SJSA1 (cell line): ENCODE measurements around the gene LPP. TPM values are rescaled to one million over a fixed set of nuclear protein-coding genes. Genes with fewer than 3 reads are reported as not detected.
A peak's percentile ranks its signal among the peaks of the same experiment; 100 is the strongest.

Experiments
- DNase-seq, 2 experiments: peaks; one replicate each; pipeline ENCODE4 v3.0.0-alpha.2; 2015 to 2020; ENCODE audit warnings: low spot score in 2 of 2, low read depth in 1 of 2
- H3K27ac ChIP-seq: fragments of 250-450 bp; sonication (Bioruptor Pico); 2 replicates; pipeline ENCODE4 v1.5.1; 2020; ENCODE audit warnings: mild to moderate bottlenecking, moderate library complexity
- H3K27me3 ChIP-seq: fragments of 250-450 bp; sonication (Bioruptor Pico); replicated peaks from 2 replicates; pipeline ENCODE4 v1.5.1; 2020; ENCODE audit warnings: mild to moderate bottlenecking, moderate library complexity
- H3K36me3 ChIP-seq: fragments of 250-450 bp; sonication (Bioruptor Pico); 2 replicates; pipeline ENCODE4 v1.5.1; 2020; ENCODE audit warnings: mild to moderate bottlenecking
- H3K4me1 ChIP-seq: fragments of 250-450 bp; sonication (Bioruptor Pico); replicated peaks from 2 replicates; pipeline ENCODE4 v1.6.1; 2021; ENCODE audit warnings: mild to moderate bottlenecking
- H3K4me3 ChIP-seq: fragments of 250-450 bp; sonication (Bioruptor Pico); 2 replicates; pipeline ENCODE4 v1.5.1; 2020; ENCODE audit warnings: mild to moderate bottlenecking
- H3K9me3 ChIP-seq: fragments of 250-450 bp; sonication (Bioruptor Pico); replicated peaks from 2 replicates; pipeline ENCODE4 v1.5.1; 2020; ENCODE audit warnings: mild to moderate bottlenecking
- total RNA-seq: library from RNA; depleted of rRNA; stranded (reverse); fragments of >200 nt; shearing (Covaris generic); gene quantifications from 2 replicates; pipeline ENCODE4 v1.2.3, GENCODE V29; 2014

LPP gene
- total RNA-seq, 1 experiment from 2014 or later, result 132 TPM

DNA sequence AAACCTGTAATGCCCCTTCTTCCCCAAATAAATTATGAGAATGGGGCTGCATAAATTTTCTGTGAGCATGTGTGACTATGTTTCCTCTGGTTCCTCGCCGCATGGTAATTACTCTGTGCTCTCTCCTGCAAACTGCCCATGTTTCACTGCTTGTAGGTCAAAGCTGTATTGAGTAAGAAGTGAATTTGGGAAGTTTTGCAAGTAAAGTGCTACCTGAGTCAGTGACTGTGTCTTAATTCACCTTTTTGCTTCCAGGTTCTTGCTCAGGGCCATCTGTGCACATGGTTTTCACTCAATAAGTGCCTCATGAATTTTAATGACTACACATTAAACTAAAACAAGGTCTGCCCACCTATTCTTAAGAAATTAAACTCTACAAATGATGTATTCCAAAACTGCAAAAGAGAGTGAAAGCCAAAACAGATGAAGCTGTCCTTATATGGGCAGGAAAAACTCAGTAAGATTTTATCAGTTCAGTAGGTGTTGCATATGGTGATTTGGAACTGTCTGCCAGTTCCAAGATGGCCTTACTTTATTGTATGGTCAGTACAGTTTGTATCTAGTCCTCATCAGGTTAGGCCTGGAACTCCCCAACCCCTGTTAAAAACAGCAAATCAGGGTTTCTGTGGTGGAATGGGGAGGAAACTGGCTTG is 100.0 kb downstream of the LPP start:
- Histone ChIP-seq H3K4me1 (peaks cover 24% of the 10 kb centered on the region), H3K36me3 (peaks cover 50% of the 10 kb centered on the region), H3K9me3 (no peaks in the 10 kb centered on the region), H3K27me3 (no peaks in the 10 kb centered on the region), H3K27ac (no peak overlapping the region), H3K4me3 (no peak overlapping the region)
- no peak for DNase-seq

DNA sequence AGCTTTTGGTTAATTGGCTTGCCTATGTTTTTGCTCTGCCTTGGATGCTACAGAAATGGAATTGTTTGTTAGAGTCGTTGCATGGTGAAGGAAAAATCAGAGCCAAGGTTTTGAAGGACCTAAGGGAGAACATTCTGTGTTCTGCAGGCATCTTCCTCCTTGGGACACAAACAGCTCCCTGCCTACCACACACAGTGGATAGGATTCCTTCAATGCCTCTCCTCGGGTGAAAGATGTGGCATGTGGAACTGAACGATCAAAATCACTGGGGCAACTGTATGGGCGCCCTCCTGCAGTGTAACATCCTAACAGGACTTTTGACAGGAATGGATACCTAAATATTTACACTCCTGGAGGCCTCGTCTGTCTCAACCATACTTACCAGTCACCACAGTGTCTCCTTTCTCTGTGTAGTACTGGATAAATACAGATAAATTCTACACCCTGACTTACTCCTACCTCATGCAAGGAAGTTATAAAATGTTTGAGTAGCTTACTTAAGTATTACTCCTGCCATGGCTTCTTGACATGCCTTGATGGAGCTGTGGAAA is 100.6 kb downstream of the LPP start:
- H3K4me3 ChIP-seq, result no peak overlapping the region
- no peaks in the 10 kb centered on the region for H3K27me3 ChIP-seq
- H3K9me3 ChIP-seq, result no peaks in the 10 kb centered on the region
- H3K27ac ChIP-seq, result no peak overlapping the region
- H3K36me3 ChIP-seq, result peaks cover 52% of the 10 kb centered on the region
- no peak for DNase-seq
- H3K4me1 ChIP-seq, result peaks cover 29% of the 10 kb centered on the region

DNA sequence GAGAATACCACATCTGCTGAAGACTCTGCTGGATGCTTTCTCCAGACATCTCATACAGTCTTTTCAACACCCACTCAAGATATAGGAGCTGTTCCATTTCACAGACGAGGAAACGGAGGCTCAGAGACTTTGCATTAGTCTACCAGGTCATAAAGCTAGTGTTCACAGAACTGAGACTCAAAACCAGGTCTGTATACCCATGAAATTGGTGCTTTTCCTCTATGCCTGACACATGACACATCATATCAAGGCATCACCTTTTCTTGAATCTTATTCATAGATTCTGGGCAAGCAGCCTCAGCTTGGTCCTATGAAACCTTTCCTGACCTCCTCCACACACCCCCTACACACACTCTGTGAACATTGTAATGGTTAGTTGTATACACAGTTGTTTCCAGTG is 101.2 kb downstream of the LPP start:
- Histone ChIP-seq H3K27ac (no peak overlapping the region), H3K36me3 (peaks cover 50% of the 10 kb centered on the region), H3K4me3 (no peak overlapping the region), H3K27me3 (no peaks in the 10 kb centered on the region), H3K9me3 (no peaks in the 10 kb centered on the region), H3K4me1 (peaks cover 33% of the 10 kb centered on the region)
- no peak for DNase-seq

DNA sequence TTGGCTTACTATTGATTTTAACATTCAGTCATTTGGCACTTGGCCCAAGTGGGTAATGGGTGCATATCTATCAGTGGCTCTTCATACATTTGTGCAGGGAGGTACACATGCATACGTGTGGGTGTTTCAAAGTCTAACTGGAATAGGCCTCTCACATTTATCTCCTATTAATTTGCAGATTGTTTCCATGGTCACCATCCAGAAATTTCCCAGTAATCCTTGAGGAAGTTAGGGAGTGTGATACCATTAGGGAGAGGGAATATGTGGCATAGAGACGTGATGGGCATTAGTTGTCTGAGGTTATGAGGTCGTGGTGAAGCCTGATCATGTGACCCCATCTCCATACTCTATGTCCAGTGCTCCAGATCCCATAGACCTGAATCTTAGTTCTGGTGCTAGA is 102.8 kb downstream of the LPP start:
- Histone ChIP-seq H3K4me3 (no peak overlapping the region), H3K27me3 (no peaks in the 10 kb centered on the region), H3K36me3 (peaks cover 41% of the 10 kb centered on the region), H3K27ac (no peak overlapping the region), H3K9me3 (no peaks in the 10 kb centered on the region), H3K4me1 (peaks cover 49% of the 10 kb centered on the region)
- no peak for DNase-seq

DNA sequence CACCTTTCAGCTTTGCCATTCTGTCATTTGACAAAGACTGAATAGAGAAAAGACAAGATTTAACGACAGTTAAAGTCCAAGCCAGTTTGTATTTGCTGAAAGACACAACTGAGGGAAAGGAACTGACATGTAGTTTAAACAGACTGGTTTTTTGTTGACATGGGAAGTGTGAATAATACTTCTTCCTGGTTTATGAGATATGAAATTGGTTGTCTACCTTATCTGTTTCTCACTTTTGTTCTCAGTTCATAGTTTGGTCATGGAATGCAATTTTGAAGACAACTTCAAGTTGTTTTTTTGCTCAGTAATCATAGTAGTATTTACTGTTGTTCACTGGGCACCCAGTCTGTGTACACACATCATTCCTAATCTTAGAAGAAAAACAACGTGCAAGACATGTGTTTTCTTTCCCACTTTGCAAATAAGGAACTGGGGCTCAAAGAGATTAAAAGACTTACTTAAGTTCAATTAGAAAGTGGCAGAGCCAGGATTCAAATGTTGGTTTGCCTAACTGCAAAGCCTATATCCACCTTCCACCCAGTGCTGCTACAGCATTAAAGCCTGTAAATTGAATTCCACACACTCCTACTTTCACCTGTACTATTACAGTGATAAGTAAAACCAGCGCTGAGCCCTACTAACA is 103.5 kb downstream of the LPP start:
- Histone ChIP-seq H3K4me3 (no peak overlapping the region), H3K9me3 (no peaks in the 10 kb centered on the region), H3K27me3 (no peaks in the 10 kb centered on the region), H3K27ac (no peak overlapping the region), H3K4me1 (peaks cover 56% of the 10 kb centered on the region), H3K36me3 (peaks cover 41% of the 10 kb centered on the region)
- DNase-seq, result no peak

- no peak overlapping the region for H3K4me3 ChIP-seq
- no peak for DNase-seq
- H3K27ac ChIP-seq, result no peak overlapping the region
- H3K36me3 ChIP-seq, result peaks cover 34% of the 10 kb centered on the region
- H3K9me3 ChIP-seq, result no peaks in the 10 kb centered on the region
- H3K4me1 ChIP-seq, result peaks cover 73% of the 10 kb centered on the region
- H3K27me3 ChIP-seq, result no peaks in the 10 kb centered on the region
Observed at GRCh38 chr3:188259191-188259590, 105.2 kb downstream of the LPP start.

GRCh38 chr3:188259596-188259995 is 105.6 kb downstream of the LPP start:
- Histone ChIP-seq H3K27me3 (no peaks in the 10 kb centered on the region), H3K27ac (no peak overlapping the region), H3K4me1 (peaks cover 77% of the 10 kb centered on the region), H3K9me3 (no peaks in the 10 kb centered on the region), H3K4me3 (no peak overlapping the region), H3K36me3 (peaks cover 30% of the 10 kb centered on the region)
- DNase-seq, result no peak

DNA sequence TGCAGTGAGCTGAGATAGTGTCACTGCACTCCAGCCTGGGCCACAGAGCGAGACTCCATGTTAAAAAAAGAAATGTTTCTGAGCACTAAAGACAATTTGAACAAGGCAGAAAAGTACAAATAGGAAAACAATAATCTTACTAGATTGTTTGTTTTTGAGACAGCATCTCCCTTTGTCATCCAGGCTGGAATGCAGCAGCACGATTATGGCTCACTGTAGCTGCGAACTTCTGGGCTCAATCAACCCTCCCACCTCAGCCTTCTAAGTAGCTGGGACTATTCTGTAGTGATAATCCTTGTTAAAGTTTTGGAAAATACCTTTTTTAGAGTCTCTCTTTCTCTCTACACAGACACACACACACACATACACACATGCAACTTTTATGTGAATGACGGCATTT is 107.1 kb downstream of the LPP start:
- peaks cover 18% of the 10 kb centered on the region; the same call in 1 of the 2 replicates for H3K36me3 ChIP-seq
- no peak overlapping the region for H3K4me3 ChIP-seq
- no peaks in the 10 kb centered on the region for H3K9me3 ChIP-seq
- peak in 1 of 2 experiments; percentile 49 for DNase-seq
- H3K27ac ChIP-seq, result peak overlapping the region; percentile 54
- no peaks in the 10 kb centered on the region for H3K27me3 ChIP-seq
- H3K4me1 ChIP-seq, result peaks cover 91% of the 10 kb centered on the region

- Histone ChIP-seq H3K4me3 (no peak overlapping the region), H3K27me3 (no peaks in the 10 kb centered on the region), H3K36me3 (peaks cover 15% of the 10 kb centered on the region; the same call in 1 of the 2 replicates), H3K4me1 (peaks cover 95% of the 10 kb centered on the region), H3K9me3 (no peaks in the 10 kb centered on the region), H3K27ac (peak overlapping the region; percentile 69)
- no peak for DNase-seq
Observed at GRCh38 chr3:188262488-188262887, 108.5 kb downstream of the LPP start.

GRCh38 chr3:188262913-188263683 is 109.1 kb downstream of the LPP start:
- Histone ChIP-seq H3K27ac (peak overlapping the region; percentile 69), H3K4me3 (no peak overlapping the region), H3K9me3 (no peaks in the 10 kb centered on the region), H3K27me3 (no peaks in the 10 kb centered on the region), H3K36me3 (peaks cover 9% of the 10 kb centered on the region; the same call in 1 of the 2 replicates), H3K4me1 (peaks cover 95% of the 10 kb centered on the region)
- peak; percentile 64 to 73 for DNase-seq

- peaks cover 97% of the 10 kb centered on the region for H3K4me1 ChIP-seq
- no peaks in the 10 kb centered on the region for H3K27me3 ChIP-seq
- H3K4me3 ChIP-seq, result no peak overlapping the region
- no peaks in the 10 kb centered on the region for H3K9me3 ChIP-seq
- DNase-seq, result no peak
- peaks cover 6% of the 10 kb centered on the region for H3K36me3 ChIP-seq
- peak overlapping the region; percentile 98 for H3K27ac ChIP-seq
Observed at GRCh38 chr3:188264226-188265207, 110.6 kb downstream of the LPP start.

- Histone ChIP-seq H3K4me3 (peak overlapping the region; percentile 15), H3K27ac (peak overlapping the region; percentile 98)
- DNase-seq, result peak; percentile 75 to 89
Observed at GRCh38 chr3:188266562-188267274, 112.8 kb downstream of the LPP start.

More at GRCh38 chr3:188266562-188267274, 112.8 kb downstream of the LPP start:
- no peaks in the 10 kb centered on the region for H3K27me3 ChIP-seq
- H3K36me3 ChIP-seq, result peaks cover 11% of the 10 kb centered on the region
- no peaks in the 10 kb centered on the region for H3K9me3 ChIP-seq
- peaks cover 98% of the 10 kb centered on the region for H3K4me1 ChIP-seq
